Activated naive CD4-positive, alpha-beta T cell treated with Interleukin-2 at 50 U/mL for 16 hours (primary cell): ENCODE results near the gene UHRF1.
A peak's percentile ranks its signal among the peaks of the same experiment; 100 is the strongest.

ENCODE experiments used
- DNase-seq: peaks from one replicate; pipeline ENCODE4 v3.0.0-alpha.2; 2020

The UHRF1 gene

DNA sequence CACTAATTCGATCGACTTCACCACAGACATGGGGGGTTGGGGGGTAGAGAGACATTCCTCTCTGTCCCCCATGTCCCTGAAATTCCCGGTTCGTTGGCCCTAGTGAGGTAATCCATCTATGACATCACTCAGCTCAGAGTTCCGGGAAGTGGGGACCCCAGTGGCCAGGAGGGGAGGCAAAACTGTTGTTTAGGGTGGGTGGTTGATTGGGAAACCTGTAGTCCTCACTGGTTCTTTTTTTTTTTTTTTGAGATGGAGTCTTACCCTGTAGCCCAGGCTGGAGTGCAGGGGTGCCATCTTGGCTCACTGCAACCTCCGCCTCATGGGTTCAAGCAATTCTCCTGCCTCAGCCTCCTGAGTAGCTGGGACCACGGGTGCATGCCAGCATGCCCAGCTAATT is 6.5 kb upstream of the UHRF1 start, which contains the start of gene ARRDC5:
Gene ARRDC5, minus strand, starts transcription at position 101 of the 400 bp plus-strand sequence. Its CDS starts 71 bp downstream, at position 30.
- no peak for DNase-seq

DNA sequence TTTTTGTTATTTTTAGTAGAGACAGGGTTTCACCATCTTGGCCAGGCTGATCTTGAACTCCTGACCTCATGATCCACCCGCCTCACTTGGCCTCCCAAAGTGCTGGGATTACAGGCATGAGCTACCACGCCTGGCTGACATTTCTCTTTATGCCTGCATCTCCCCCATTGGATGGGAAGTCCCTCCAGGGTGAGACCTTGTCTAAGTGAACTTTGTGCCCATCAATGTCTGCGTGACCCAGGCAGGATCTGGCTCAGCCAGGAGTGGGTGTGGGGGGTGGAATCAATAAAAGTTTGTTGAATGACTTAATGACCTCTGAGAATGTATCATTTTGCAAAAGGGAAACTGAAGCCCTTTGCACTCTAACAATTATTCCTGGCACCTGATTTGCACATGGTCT is 4.8 kb upstream of the UHRF1 start:
- no peak for DNase-seq

DNA sequence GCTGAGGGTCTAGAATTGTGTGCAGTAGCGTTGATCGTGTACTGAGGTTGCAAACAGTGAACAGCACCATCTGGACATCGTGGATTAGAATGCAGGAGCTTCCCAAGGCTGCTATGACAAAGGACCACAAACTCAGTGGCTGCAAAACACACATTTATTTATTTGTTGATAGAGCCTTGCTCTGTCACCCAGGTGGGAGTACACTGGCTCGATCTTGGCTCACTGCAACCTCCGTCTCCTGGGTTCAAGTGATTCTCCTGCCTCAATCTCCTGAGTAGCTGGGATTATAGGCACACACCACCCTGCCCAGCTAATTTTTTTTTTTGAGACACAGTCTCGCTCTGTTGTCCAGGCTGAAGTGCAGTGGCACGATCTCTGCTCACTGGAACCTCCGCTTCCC is 2.3 kb upstream of the UHRF1 start:
- no peak for DNase-seq

DNA sequence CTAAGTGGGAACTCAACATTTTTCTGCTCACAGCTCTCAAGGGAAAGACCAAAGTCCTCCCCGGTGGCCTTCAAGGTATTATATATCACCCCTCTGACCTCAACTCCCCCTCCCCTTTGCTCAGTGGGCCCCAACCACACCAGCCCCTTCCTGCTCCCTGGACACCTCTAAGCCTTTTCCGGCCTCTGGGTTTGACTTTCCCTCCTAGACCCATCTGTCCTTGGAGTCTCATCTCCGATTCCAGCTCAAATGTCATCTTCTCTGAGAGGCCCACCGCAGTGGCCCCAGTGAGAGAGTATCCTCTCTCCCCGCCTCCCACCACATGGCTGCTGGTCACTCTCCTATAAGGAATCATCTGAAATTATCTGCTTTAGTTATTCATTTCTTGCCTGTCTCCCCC is 941 bp upstream of the UHRF1 start:
- DNase-seq: no peak

DNA sequence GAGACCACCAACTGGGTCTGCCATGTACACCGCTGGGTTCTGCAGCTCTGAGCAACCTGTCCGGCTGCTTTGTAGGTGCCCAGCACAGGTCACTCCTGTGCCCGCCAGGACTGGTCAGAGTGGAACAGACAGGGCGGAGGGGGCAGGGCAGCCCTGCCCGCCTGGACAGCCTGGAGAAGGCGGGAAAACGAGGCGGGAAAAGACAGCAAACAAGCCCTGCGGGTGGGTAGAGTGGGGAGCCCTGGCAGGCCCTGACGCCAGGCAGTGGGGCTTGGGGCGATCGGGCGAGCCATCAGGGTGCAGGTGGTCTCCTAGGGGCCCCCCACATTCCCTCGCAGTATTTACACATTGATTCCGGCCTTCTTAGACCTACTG is 533 bp upstream of the UHRF1 start:
- no peak for DNase-seq

DNA sequence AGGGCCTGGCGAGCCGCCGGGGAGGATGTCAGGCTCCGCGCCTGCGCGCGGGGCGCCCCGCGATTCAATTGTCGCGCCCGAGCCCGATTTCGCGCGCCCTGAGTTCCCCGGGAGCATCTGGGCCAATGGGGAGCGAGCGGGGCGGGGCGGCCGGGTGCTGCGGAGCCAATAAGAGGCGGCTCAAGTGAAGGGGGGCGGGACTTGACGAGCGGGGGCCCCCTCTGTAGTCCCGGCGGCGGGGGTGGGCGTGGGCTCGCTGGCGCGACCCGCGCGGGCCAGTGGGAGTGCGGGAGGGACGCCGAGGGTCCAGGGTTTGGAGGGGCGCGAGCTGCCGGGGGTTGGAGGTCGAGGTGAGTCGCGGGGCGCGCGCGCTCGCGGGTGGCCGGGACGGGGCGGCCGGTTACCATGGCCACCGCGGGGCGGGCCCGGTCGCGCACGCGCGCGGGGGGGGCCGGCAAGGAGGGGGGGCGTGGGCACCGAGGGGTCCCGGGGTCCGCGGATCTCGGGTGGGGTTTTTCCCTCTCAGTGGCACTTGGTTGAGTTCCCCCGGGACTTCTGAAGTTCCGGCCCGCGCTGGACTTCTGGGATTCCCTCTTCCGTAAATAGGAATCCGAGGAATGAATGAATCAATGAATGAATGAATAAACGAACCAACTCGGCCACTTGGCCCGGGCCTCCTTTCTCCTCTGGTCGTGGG is 744 bp downstream of the UHRF1 start:
- peak; percentile 96 for DNase-seq

DNA sequence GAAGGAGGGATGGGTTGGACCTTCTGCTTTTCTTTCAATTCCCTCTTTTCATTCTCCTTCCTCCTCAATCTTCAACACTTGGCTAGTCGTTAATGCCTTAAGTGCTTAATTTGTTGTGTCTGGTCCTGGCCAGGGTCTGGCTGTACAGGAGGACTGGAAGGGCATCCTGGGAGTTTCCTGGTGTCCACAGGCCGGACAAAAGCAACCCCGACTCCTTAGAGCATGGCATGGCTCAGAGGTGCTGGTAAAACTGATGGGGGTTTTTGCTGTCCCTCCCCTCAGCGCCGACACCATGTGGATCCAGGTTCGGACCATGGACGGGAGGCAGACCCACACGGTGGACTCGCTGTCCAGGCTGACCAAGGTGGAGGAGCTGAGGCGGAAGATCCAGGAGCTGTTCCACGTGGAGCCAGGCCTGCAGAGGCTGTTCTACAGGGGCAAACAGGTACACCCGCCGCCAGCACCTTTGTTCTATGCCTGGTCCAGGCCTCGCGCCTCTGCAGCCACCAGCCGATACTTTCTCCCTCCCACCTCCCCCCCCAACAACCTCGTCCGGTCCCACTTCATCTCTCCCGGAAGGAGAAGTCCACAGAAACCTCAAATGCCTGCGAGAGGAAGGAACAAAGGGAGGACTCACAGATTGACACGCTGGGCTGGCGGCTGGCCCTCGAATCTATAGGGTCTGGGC is 1.4 kb downstream of the UHRF1 start:
- peak; percentile 25 for DNase-seq

DNA sequence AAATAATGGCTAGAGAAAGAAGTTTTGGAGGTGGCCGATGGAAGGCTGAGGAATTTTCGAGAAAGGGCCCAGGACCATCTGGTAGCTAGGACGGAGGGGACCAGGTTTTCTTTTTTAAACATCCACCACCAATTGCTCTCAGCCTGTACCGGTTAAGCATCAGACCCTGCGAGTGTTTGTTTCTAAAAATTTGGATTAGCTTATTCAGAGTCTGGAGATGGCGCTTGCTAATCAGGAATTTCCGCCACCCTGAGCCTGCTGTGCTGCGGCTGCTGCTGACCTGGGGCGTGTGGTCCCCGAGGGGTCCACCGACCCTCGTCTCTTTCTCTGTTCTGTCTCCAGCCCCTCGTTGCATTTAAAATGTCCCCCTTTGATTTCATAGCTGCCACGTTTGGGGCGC is 2.0 kb downstream of the UHRF1 start:
- no peak for DNase-seq

DNA sequence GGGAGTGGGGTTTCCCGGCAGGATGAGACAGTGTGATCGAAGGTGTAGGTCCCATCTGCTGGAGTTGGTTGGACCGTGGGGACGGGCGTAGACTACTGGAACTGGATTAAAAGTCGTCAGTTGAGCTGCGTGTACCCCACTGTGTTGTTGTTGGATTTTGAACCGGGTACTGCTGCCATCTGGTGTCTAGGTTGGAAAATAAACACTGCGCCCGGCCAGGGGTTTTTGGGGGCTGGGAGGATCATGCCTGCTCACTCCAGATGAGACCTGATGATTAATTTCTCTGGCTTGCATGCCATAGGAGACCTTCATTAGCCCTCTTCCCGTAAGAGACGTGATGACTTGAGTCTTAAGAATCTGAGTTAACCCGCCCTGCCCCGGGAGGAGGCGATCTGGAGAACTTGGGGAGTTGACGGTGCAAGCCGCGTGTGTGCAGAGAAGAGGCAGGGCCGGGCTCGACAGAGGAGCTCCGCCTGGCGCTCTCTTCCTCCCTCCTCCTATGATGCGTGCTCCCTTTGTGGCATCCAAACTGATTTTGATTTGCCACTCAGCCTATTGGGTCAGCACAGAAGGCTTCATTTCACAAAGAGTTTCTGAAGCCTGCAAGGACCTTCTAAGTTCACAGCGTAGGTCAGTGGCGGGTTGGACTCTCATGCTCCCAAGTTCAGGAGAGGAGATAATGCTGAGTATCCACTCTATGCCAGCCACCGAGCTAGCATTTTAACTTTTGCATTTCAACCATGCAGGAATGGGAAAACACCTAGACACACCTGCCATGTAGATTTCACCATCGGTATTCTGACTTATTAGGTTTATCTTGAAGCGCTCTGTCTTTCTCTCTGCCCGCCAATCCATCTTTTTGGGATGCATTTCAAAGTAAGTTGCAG is 2.7 kb downstream of the UHRF1 start:
- DNase-seq: peak; percentile 77

DNA sequence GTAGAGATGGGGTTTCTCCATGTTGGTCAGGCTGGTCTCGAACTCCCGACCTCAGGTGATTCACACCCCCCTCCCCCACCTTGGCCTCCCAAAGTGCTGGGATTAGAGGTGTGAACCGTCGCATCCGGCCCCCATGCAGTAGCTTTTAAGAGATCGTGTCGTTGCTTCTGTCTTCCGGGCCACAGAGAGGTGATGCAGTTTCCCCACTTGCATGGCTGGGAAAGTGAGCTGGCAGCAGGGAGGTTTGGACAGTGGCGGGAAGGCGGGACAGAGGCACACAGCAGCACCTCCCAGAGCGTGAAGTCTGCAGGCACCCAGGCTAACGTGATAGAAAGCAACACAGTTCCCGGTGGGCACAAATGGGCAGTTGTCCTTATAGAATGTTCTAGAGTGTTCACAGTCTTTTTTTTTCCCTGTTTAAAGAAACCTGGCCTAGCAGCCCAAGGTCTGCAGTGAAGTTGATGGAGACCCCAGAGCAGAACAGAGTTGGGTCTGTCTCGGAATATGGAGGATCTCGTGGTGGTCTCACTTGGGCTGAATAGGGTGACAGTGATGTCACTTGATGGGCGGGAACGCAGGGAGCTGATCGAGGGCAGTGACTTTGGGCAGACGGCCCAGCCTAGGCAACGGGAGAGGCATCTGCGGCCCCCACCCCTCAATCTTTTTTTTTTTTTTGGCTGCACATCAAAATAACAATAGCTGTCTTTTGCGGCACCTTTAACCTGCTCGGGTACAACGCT is 4.9 kb downstream of the UHRF1 start:
- DNase-seq: peak; percentile 36

DNA sequence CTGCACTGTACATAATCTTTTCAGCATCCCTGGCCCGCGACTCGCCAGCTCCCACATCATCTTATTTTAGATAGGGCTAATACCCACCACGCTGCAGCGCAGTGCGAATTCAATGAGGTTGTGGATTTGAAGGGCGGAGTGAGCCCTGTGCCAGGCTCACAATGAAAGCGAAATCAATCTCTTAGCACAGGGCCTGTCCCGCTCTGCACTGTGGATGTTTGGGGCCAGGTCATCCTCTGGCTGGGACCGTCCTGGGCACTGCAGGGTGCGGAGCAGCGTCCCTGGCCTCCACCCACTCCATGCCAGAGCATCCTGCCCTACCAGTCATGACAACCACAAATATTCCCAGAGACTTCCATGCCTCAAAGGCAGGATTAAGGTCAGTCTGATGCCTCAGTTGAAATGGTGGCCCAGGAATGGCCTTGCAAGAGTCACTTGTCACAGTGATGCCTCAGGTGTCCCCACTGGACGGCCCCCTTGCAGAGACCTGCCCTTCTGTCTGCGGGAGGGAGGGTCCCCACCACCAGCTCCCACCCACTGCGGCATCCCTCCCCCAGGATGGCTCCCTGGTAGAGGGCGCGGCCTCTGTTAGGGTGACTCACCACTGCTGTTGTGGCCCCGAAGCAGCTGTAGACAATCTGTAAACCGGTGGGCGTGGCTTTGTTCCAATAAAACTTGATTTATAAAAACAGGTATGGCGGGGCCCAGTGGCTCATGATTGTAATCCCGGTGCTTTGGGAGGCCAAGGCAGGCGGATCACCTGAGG is 5.6 kb downstream of the UHRF1 start:
- peak; percentile 76 for DNase-seq

DNA sequence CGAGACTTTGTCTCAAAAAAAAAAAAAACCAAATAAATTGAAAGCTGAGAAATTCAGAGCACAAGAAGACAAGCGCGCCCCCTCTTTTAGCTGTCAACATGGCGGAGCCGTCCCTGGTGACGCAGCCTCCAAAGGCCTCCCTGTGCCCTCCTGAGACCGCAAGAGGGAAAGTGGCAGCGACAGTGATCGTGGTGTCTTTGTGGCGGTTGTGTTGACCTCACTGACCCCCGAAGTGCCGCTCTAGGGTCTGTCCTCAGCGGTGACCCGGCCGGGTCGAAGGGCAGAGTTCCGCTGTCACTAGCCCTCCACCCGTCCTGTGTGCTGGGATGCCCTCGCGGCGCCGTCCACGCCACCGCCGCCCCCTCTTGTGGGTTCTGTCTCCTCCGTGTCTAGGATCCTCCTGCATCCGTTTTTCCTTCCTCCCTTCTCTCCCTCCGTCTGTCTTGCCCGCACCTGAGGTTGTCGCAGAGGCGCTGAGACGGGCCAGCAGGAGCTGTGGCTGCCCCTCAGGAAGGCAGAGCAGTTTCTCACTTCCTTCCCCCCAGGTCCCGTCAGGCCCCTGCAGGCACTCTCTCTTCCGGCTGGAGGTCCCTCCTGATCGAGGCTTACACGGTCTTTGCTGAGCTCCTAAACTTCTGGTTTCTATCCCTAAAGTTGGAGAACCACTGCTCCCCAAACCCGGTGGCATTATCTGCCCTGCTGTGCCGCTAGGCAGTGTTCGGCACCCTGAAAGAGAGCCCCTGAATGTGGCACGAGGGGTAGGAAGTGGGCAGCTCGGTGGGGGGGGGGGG is 7.2 kb downstream of the UHRF1 start:
- DNase-seq: peak; percentile 29

DNA sequence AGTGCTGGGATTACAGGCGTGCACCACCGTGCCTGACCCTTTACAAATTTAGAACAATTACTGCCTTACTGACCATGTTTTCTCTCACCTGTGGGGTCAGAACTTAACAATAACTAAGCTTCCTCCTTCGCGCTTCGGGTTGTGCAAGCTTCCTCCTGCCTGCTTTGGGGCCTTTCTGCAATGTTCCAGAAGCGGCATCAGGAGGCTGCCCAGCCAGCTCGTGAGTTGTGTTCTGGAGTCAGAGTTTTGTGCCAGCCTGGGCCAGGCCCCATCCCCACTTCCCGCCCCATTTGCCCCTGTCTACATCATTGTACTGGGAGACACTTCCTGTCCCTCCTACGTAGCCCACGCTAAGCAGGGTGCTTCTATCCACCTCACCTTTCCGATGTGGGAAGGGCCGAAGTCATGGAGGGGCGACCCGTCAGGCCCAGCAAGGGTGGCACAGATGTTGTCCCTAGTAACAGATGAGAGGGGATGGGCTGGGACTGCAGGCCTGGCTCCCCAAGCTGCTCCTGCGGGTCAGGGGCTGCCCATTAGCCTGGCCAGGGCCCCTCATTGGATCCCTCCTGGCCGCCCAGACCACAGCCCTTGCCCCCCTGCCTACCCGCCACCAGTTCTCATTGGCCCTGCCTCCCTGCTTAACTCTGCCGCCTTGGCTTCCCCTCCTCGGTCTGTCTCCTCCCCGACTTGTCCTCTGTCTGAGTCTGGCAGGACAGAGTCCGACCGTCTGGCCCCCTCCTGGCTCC is 13.4 kb downstream of the UHRF1 start:
- no peak for DNase-seq

DNA sequence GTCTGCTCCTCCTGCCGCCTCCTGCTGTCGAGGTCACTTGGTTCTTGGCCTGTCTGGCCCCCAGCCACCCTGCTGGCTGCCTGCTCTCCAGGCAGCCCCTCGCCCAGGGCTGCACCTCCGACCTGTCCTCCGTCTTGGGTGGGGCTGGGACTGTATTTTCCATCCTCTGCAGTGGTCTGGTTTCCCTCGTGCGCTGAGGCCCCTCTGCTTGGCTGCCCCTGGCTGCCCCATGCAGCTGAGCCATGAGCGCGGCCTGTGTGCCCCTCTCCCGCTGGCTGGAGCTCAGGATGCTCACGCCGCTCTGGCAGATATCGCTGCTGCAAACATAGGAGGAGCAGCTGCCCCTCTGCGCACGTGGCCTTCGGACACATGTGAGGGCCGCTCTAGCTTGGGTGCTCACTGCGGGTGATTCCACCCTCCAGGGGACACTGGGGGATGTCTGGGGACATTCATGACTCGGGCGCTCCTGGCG is 14.0 kb downstream of the UHRF1 start:
- DNase-seq: no peak

DNA sequence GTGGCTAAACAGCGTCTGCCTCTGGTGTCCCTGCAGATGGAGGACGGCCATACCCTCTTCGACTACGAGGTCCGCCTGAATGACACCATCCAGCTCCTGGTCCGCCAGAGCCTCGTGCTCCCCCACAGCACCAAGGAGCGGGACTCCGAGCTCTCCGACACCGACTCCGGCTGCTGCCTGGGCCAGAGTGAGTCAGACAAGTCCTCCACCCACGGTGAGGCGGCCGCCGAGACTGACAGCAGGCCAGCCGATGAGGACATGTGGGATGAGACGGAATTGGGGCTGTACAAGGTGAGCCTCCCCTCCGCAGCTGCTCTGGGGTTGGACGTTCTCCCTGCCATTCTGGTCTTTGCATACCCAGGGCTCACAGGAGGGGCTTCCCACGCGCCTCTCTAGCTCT is 19.9 kb downstream of the UHRF1 start:
- DNase-seq: no peak

DNA sequence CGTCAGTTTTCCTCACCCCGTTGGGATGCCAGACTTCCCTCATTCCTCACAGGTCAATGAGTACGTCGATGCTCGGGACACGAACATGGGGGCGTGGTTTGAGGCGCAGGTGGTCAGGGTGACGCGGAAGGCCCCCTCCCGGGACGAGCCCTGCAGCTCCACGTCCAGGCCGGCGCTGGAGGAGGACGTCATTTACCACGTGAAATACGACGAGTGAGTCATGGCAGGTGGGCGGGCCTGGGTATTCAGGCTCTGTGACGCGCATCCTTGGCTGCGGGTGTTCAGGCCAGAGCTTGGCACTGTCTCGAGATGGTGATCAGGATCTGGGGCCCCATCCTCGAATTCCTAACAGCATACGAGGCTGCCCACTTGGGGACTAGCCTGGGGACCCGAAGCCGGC is 21.4 kb downstream of the UHRF1 start:
- peak; percentile 14 for DNase-seq

DNA sequence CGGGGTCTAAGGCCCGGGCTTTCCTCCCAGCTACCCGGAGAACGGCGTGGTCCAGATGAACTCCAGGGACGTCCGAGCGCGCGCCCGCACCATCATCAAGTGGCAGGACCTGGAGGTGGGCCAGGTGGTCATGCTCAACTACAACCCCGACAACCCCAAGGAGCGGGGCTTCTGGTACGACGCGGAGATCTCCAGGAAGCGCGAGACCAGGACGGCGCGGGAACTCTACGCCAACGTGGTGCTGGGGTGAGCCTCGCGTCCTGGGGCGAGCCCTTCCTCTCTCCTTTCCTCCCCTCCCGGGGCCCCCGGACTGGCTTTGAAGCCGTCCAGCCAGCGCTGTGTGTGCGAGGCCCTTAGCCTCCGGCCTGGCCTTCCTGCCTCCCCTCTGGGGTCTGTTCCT is 23.4 kb downstream of the UHRF1 start:
- no peak for DNase-seq

DNA sequence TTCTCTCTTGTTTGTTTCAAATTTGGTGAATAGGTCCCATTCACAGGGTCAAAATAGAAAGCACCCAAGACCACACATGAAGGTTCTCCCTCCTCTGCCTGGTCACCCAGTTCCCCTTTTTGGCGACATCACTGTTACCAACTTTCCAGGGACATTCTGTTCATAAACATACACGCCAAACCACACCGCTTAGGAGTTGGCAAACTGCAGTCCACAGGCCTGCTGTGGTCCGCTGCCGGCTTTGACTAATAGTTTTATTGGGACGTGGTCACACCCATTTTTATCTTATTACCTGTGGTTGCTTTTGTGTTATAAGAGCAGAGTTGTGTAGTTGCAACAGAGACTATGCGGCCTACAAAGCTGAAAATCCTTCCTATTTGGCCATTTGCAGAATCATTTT is 24.2 kb downstream of the UHRF1 start:
- DNase-seq: no peak

DNA sequence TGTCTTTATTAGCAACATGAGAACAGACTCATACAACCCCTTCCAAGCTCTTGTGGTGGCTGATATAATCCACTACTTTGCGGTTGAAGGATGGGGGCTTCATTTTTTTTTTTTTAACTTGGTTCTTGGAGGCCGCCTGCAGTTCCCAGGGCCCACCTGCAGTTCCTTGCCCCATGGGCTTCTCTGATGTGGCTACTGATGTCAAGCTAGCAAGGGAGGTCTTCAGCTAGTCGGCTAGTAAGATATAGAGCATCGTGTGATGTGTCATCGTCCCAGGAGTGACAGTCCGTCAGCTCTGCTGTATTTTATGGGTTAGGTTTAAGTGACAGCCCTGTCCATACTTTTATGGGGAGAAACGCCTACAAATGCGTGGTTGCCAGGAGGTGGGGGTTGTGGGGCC is 26.1 kb downstream of the UHRF1 start:
- no peak for DNase-seq

DNA sequence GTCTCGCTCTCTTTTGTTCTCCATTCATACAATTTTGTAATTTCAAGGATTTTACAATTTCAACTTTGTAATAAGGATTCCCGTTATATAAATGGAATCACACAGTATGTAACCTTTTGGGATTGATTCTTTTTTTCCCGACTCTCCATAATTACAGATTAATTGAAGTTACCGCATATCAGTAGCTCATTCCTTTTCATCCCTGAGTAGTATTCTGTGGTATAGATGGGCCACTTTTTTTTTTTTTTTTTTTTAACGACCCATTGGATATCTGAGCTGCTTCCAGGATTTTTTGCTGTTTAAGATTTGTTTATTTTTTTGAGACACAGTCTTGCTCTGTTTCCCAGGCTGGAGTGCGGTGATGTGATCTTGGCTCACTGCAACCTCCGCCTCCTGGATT is 27.8 kb downstream of the UHRF1 start:
- DNase-seq: no peak
